GM12878 (cell line): Measurements from ENCODE around the gene CITED2. TPM values are rescaled to one million over a fixed set of nuclear protein-coding genes. Genes with fewer than 3 reads are reported as not detected.

ENCODE experiments used
- ATAC-seq: fragments of 200-7000 bp; cut with Tn5 transposase; 3 replicates; pipeline ENCODE4 v1.9.1; 2020; ENCODE audit warnings: mild to moderate bottlenecking, moderate library complexity
- BruUV-seq: library from RNA; stranded (reverse); fragments of 400-500 nt; replicated peaks from 2 replicates; lab custom pipeline; 2021; lab: Mats Ljungman, UMichigan
- CTCF ChIA-PET: fragments of 300-600 bp; sonication (Branson Sonifier 250); formaldehyde crosslinking; extraction: SDS; loops from one replicate; lab custom pipeline; 2021; ENCODE audit warnings: inconsistent platforms; lab: Yijun Ruan, JAX
- POLR2A ChIA-PET: fragments of 350-600 bp; formaldehyde crosslinking; extraction: SDS; loops from one replicate; lab custom pipeline; 2021; ENCODE audit warnings: inconsistent platforms; lab: Charles Lee
- RAD21 ChIA-PET: fragments of 300-600 bp; sonication (Branson Sonifier 250); formaldehyde crosslinking; loops from one replicate; lab custom pipeline; 2023; ENCODE audit warnings: antibody characterized with exemption; ENCODE audit not compliant: unreplicated experiment; lab: Charles Lee
- SMC1A ChIA-PET: fragments of 300-600 bp; sonication (Branson Sonifier 250); formaldehyde crosslinking; loops from one replicate; lab custom pipeline; 2023; ENCODE audit not compliant: unreplicated experiment, uncharacterized antibody; lab: Charles Lee
- DNase-seq: peaks from one replicate; pipeline ENCODE4 v3.0.0-alpha.2; 2011; ENCODE audit warnings: low read depth, low spot score
- FAIRE-seq: peaks from 3 replicates; lab custom pipeline; 2011; peaks lifted over from hg19 to GRCh38; lab: Jason Lieb, UNC
- H2AFZ ChIP-seq: 2 replicates; pipeline ENCODE4 v1.6.0; 2011; ENCODE audit warnings: low read depth, low read length, control low read depth; ENCODE audit not compliant: control insufficient read depth
- H3K27ac ChIP-seq: 2 replicates; pipeline ENCODE4 v1.5.1; 2011; ENCODE audit warnings: control low read depth; ENCODE audit not compliant: control insufficient read depth, insufficient read depth
- H3K27me3 ChIP-seq, 2 experiments: replicated peaks in 1 of 2; 2 replicates each; pipeline versions ENCODE4 v1.6.0 to v1.6.1; 2011; ENCODE audit warnings: low read length in 1 of 2; ENCODE audit not compliant: control insufficient read depth in 2 of 2, insufficient read depth in 2 of 2
- H3K36me3 ChIP-seq, 2 experiments: 2 replicates each; pipeline ENCODE4 v1.5.1; 2011; ENCODE audit warnings: low read length in 1 of 2; ENCODE audit not compliant: control insufficient read depth in 2 of 2, insufficient read depth in 2 of 2
- H3K4me1 ChIP-seq: 2 replicates; pipeline ENCODE4 v1.6.1; 2011; ENCODE audit warnings: mild to moderate bottlenecking, low read length, moderate library complexity, mixed read lengths; ENCODE audit not compliant: control insufficient read depth, insufficient read depth
- H3K4me2 ChIP-seq: 2 replicates; pipeline ENCODE4 v1.6.0; 2011; ENCODE audit warnings: control low read depth; ENCODE audit not compliant: control insufficient read depth, insufficient read depth
- H3K4me3 ChIP-seq: fragments of 200-600 bp; sonication (generic); 2 replicates; pipeline ENCODE4 v1.5.1; 2016
- H3K79me2 ChIP-seq: 2 replicates; pipeline ENCODE4 v1.6.0; 2011; ENCODE audit warnings: low read length; ENCODE audit not compliant: control insufficient read depth, insufficient read depth
- H3K9ac ChIP-seq: 2 replicates; pipeline ENCODE4 v1.8.0; 2011; ENCODE audit warnings: low read length, control low read depth, mixed read lengths; ENCODE audit not compliant: control insufficient read depth, insufficient read depth
- H3K9me3 ChIP-seq: replicated peaks from 3 replicates; pipeline ENCODE4 v1.5.1; 2011; ENCODE audit warnings: mild to moderate bottlenecking, low read length; ENCODE audit not compliant: control insufficient read depth, insufficient read depth
- H4K20me1 ChIP-seq: 2 replicates; pipeline ENCODE4 v1.6.0; 2011; ENCODE audit not compliant: control insufficient read depth, insufficient read depth
- IRF4 ChIP-seq: IDR thresholded peaks from 2 replicates; pipeline ENCODE4 v1.6.1; 2011; ENCODE audit warnings: low read depth, low read length
- KDM1A ChIP-seq: fragments of 200-600 bp; sonication (generic); IDR thresholded peaks from 2 replicates; pipeline ENCODE4 v1.6.1; 2016; ENCODE audit warnings: borderline replicate concordance
- NFXL1 ChIP-seq: fragments of 450-650 bp; IDR thresholded peaks from 2 replicates; pipeline ENCODE4 v1.6.1; 2017; ENCODE audit warnings: antibody characterized with exemption, mild to moderate bottlenecking, borderline replicate concordance
- NR2C1 ChIP-seq: fragments of 450-650 bp; IDR thresholded peaks from 2 replicates; pipeline ENCODE4 v1.6.1; 2017; ENCODE audit warnings: antibody characterized with exemption, mild to moderate bottlenecking, moderate library complexity
- PAX5 ChIP-seq: IDR thresholded peaks from 2 replicates; pipeline ENCODE4 v1.6.1; 2011; ENCODE audit warnings: low read depth, low read length, borderline replicate concordance
- RAD51 ChIP-seq: fragments of 450-650 bp; IDR thresholded peaks from 2 replicates; pipeline ENCODE4 v1.6.1; 2016; ENCODE audit warnings: moderate library complexity, mild to moderate bottlenecking, inconsistent platforms
- SMAD5 ChIP-seq: IDR thresholded peaks from 2 replicates; pipeline ENCODE4 v1.6.1; 2016; ENCODE audit warnings: antibody characterized with exemption, low read depth
- SREBF2 ChIP-seq: IDR thresholded peaks from 2 replicates; pipeline ENCODE4 v1.6.1; 2012; ENCODE audit warnings: mild to moderate bottlenecking, low read length
- TCF7 ChIP-seq: IDR thresholded peaks from 2 replicates; pipeline ENCODE4 v1.6.1; 2014; ENCODE audit warnings: antibody characterized with exemption, borderline replicate concordance
- WRNIP1 ChIP-seq: IDR thresholded peaks from 2 replicates; pipeline ENCODE4 v1.6.1; 2011; ENCODE audit warnings: low read depth, low read length, improper control_type of control experiment, borderline replicate concordance
- ZNF207 ChIP-seq: fragments of 450-650 bp; IDR thresholded peaks from 2 replicates; pipeline ENCODE4 v1.6.1; 2014; ENCODE audit warnings: antibody characterized with exemption, mild to moderate bottlenecking, borderline replicate concordance
- WGBS: methylation state at CpG from one replicate; pipeline ENCODE4 v1.1.6; 2016; ENCODE audit warnings: low lambda C conversion rate; ENCODE audit not compliant: insufficient replicate concordance, insufficient coverage; ENCODE audit errors: missing lambda C conversion rate; 5-methylcytosine and 5-hydroxymethylcytosine counted together
- in situ Hi-C: fragments of 300-500 bp; cut with MboI; formaldehyde crosslinking; loops from 9 replicates; pipeline ENCODE4 v1.14.3; 2018; ENCODE audit warnings: mixed read lengths
- intact Hi-C: fragments of 100-400 bp; cut with micrococcal nuclease; formaldehyde crosslinking; loops from one replicate; pipeline ENCODE4 v1.14.2; 2022; ENCODE audit not compliant: unreplicated experiment
- polyA plus RNA-seq, 11 experiments: library from polyadenylated mRNA; depleted of rRNA in 4 of 11; unstranded in 6 of 11; stranded (reverse) in 5 of 11; fragments of >200 nt; fragmentation: Nextera tagmentation in 4 of 11; fragmentation: Illumina TruSeq in 1 of 11; extraction: Ambion mirVana in 4 of 11; extraction: Trizol in 1 of 11; gene quantifications; 1 replicate in 1 of 11; 2 replicates in 10 of 11; pipeline versions ENCODE4 v1.2.1 to v1.2.3, GENCODE V29; 2011 to 2016; ENCODE audit warnings: inconsistent platforms in 2 of 11, missing spikeins in 2 of 11, low read depth in 1 of 11
- total RNA-seq, 4 experiments: library from RNA; depleted of rRNA in 3 of 4; stranded (reverse); fragments of >200 nt in 3 of 4; fragmentation: Illumina TruSeq in 1 of 4; extraction: Trizol in 1 of 4; gene quantifications; 2 replicates each; pipeline versions ENCODE4 v1.2.1 to v1.2.3, GENCODE V29; 2013 to 2021
- TF ChIP-seq, protein P1 (sequence below): fragments of 450-650 bp; IDR thresholded peaks from 2 replicates; pipeline ENCODE4 v1.6.1; 2017; ENCODE audit warnings: borderline replicate concordance
- TF ChIP-seq, protein P2 (sequence below): IDR thresholded peaks from 2 replicates; pipeline ENCODE4 v1.6.1; 2012; ENCODE audit warnings: improper control_type of control experiment, low read depth, low read length; ENCODE audit not compliant: insufficient replicate concordance
- TF ChIP-seq, protein P3 (sequence below): fragments of 450-650 bp; IDR thresholded peaks from 2 replicates; pipeline ENCODE4 v1.6.1; 2017; ENCODE audit warnings: mild to moderate bottlenecking, moderate library complexity

The CITED2 gene
- total and polyA plus RNA-seq, 10 of the 15 experiments (the other 5 are each of a cell fraction or from before 2014, with no cell fraction given), result 0.08 to 20.0 (median 7.3) TPM

DNA sequence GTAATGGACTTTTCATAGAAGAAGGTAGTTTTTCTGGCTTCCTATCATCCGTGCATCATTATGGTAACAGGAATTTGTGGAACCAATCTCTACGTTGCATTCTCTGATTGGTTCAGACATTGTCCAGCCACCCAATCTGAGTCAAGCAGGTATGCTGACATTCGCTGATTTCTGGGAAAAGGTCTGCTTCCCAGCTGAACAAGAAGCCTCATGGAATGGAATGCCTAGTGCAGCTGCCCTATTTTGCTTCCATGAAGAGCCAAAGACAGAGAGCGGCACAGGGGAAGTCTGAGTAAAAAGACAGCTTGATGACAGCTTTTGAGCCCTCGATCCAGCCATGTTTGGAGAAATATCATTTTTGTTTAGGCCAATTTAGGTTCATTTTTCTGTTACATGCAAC lies 44.1 kb downstream of the CITED2 start:
- no peak overlapping the region for H3K27ac ChIP-seq
- CTCF ChIA-PET, result interaction anchor here (1.0 to 2.2 kb wide), 5 partner anchors 9 to 109 kb away, joined by 3 to 6 read pairs (median 6); no protein-coding TSS in a partner anchor
- TF ChIP-seq WRNIP1 (no peak), IRF4 (no peak), NFXL1 (no peak), PAX5 (no peak), SMAD5 (no peak), RAD51 (no peak), TCF7 (no peak), SREBF2 (no peak), NR2C1 (no peak), KDM1A (no peak), ZNF207 (no peak)
- TF ChIP-seq, protein P1, sequence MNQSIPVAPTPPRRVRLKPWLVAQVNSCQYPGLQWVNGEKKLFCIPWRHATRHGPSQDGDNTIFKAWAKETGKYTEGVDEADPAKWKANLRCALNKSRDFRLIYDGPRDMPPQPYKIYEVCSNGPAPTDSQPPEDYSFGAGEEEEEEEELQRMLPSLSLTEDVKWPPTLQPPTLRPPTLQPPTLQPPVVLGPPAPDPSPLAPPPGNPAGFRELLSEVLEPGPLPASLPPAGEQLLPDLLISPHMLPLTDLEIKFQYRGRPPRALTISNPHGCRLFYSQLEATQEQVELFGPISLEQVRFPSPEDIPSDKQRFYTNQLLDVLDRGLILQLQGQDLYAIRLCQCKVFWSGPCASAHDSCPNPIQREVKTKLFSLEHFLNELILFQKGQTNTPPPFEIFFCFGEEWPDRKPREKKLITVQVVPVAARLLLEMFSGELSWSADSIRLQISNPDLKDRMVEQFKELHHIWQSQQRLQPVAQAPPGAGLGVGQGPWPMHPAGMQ, result no peak
- TF ChIP-seq, protein P2, sequence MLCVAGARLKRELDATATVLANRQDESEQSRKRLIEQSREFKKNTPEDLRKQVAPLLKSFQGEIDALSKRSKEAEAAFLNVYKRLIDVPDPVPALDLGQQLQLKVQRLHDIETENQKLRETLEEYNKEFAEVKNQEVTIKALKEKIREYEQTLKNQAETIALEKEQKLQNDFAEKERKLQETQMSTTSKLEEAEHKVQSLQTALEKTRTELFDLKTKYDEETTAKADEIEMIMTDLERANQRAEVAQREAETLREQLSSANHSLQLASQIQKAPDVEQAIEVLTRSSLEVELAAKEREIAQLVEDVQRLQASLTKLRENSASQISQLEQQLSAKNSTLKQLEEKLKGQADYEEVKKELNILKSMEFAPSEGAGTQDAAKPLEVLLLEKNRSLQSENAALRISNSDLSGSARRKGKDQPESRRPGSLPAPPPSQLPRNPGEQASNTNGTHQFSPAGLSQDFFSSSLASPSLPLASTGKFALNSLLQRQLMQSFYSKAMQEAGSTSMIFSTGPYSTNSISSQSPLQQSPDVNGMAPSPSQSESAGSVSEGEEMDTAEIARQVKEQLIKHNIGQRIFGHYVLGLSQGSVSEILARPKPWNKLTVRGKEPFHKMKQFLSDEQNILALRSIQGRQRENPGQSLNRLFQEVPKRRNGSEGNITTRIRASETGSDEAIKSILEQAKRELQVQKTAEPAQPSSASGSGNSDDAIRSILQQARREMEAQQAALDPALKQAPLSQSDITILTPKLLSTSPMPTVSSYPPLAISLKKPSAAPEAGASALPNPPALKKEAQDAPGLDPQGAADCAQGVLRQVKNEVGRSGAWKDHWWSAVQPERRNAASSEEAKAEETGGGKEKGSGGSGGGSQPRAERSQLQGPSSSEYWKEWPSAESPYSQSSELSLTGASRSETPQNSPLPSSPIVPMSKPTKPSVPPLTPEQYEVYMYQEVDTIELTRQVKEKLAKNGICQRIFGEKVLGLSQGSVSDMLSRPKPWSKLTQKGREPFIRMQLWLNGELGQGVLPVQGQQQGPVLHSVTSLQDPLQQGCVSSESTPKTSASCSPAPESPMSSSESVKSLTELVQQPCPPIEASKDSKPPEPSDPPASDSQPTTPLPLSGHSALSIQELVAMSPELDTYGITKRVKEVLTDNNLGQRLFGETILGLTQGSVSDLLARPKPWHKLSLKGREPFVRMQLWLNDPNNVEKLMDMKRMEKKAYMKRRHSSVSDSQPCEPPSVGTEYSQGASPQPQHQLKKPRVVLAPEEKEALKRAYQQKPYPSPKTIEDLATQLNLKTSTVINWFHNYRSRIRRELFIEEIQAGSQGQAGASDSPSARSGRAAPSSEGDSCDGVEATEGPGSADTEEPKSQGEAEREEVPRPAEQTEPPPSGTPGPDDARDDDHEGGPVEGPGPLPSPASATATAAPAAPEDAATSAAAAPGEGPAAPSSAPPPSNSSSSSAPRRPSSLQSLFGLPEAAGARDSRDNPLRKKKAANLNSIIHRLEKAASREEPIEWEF, result no peak
- TF ChIP-seq, protein P3, sequence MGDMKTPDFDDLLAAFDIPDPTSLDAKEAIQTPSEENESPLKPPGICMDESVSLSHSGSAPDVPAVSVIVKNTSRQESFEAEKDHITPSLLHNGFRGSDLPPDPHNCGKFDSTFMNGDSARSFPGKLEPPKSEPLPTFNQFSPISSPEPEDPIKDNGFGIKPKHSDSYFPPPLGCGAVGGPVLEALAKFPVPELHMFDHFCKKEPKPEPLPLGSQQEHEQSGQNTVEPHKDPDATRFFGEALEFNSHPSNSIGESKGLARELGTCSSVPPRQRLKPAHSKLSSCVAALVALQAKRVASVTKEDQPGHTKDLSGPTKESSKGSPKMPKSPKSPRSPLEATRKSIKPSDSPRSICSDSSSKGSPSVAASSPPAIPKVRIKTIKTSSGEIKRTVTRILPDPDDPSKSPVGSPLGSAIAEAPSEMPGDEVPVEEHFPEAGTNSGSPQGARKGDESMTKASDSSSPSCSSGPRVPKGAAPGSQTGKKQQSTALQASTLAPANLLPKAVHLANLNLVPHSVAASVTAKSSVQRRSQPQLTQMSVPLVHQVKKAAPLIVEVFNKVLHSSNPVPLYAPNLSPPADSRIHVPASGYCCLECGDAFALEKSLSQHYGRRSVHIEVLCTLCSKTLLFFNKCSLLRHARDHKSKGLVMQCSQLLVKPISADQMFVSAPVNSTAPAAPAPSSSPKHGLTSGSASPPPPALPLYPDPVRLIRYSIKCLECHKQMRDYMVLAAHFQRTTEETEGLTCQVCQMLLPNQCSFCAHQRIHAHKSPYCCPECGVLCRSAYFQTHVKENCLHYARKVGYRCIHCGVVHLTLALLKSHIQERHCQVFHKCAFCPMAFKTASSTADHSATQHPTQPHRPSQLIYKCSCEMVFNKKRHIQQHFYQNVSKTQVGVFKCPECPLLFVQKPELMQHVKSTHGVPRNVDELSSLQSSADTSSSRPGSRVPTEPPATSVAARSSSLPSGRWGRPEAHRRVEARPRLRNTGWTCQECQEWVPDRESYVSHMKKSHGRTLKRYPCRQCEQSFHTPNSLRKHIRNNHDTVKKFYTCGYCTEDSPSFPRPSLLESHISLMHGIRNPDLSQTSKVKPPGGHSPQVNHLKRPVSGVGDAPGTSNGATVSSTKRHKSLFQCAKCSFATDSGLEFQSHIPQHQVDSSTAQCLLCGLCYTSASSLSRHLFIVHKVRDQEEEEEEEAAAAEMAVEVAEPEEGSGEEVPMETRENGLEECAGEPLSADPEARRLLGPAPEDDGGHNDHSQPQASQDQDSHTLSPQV, result no peak

More for the DNA sequence above, 44.1 kb downstream of the CITED2 start:
- no peaks in the 10 kb centered on the region; the same call in 2 of the 3 replicates for H3K9me3 ChIP-seq
- DNase-seq, result no peak
- no peak for ATAC-seq
- no peak overlapping the region for H3K4me2 ChIP-seq
- FAIRE-seq, result no peak
- intact Hi-C loops (no loop called here), in situ Hi-C loops (no loop called here)
- SMC1A ChIA-PET, result interaction anchor here (0.8 to 9.9 kb wide), 9 partner anchors 9 to 111 kb away, joined by 3 to 60 read pairs (median 4); no protein-coding TSS in a partner anchor
- H3K27me3 ChIP-seq, result no peaks in the 10 kb centered on the region
- H3K4me3 ChIP-seq, result no peak overlapping the region
- no peak overlapping the region for H3K9ac ChIP-seq
- H2AFZ ChIP-seq, result no peak overlapping the region
- POLR2A ChIA-PET, result no interaction called here
- H3K4me1 ChIP-seq, result peaks cover 17% of the 10 kb centered on the region
- RAD21 ChIA-PET, result interaction anchor here (0.9 to 1.7 kb wide), 4 partner anchors 8 to 111 kb away, joined by 3 to 8 read pairs (median 3); no protein-coding TSS in a partner anchor
- BruUV-seq, result no TSS peak
- WGBS, result 37% methylated on average over 5 of the region's 5 CpGs
- H3K36me3 ChIP-seq, result no peaks in the 10 kb centered on the region
- no peaks in the 10 kb centered on the region for H3K79me2 ChIP-seq
- H4K20me1 ChIP-seq, result no peaks in the 10 kb centered on the region
